Measurements from ENCODE around the gene JMJD4. TPM values are rescaled to one million over a fixed set of nuclear protein-coding genes. Genes with fewer than 3 reads are reported as not detected.

The JMJD4 gene
- total RNA-seq (2013): 11.8 TPM
- polyA plus RNA-seq (10 to 100 TPM in 2 of 3 donors, 1 to 10 TPM in 1; 7.9 to 11.2 (median 11.2) TPM), polyA minus RNA-seq (9.0 and 13.4 TPM in 2 replicates), total RNA-seq (2.5 to 8.6 (median 4.3) reads per million in 11 experiments)

- DNase-seq: peak; percentile 81 to 84 (median 83)
Observed at GRCh38 chr1:227734856-227735538, at the start of gene JMJD4, which contains the start of gene SNAP47. Gene JMJD4 (minus strand): TSS chr1:227735302. CDS start chr1:227735273, 29 bp downstream. Gene SNAP47 (plus strand): TSS chr1:227735435. CDS start chr1:227747737, 12,302 bp downstream.

More at GRCh38 chr1:227734856-227735538, at the start of gene JMJD4, which contains the start of gene SNAP47:
- Histone ChIP-seq H3K9ac (ENCODE audit: insufficient read depth, low read length, poor library complexity, severe bottlenecking) (peak within 1 kb of the TSS; percentile 83), H3K9me3 (replicated peaks in 1 of 2; ENCODE audit: control insufficient read depth in 1 of 2, insufficient read depth in 1 of 2, low read length in 2 of 2) (no peaks in the 10 kb centered on the region), H3K79me2 (ENCODE audit: insufficient read depth, low read length) (peaks cover 28% of the 10 kb centered on the region), H3K27me3 (ENCODE audit: control insufficient read depth in 2 of 2, insufficient read depth in 2 of 2, low read length in 2 of 2) (no peaks in the 10 kb centered on the region), H2AFZ (ENCODE audit: insufficient read depth, low read depth, low read length, poor library complexity, severe bottlenecking) (peak within 1 kb of the TSS; percentile 96), H4K20me1 (ENCODE audit: insufficient read depth, low read length) (peaks cover 8% of the 10 kb centered on the region), H3K4me2 (replicated peaks; ENCODE audit: extremely low read depth, low read length, poor library complexity, severe bottlenecking) (peak within 1 kb of the TSS; percentile 95), H3K4me3 (replicated peaks in 1 of 3; ENCODE audit: low read depth in 2 of 3, low read length in 3 of 3) (peak within 1 kb of the TSS; percentile 61 to 89 (median 71)), H3K4me1 (ENCODE audit: control insufficient read depth in 1 of 2, insufficient read depth in 2 of 2, low read length in 2 of 2) (peaks cover 17 to 26% of the 10 kb centered on the region in 2 donors), H3K36me3 (replicated peaks in 1 of 2; ENCODE audit: control insufficient read depth in 1 of 2, insufficient read depth in 2 of 2, low read length in 2 of 2) (peaks cover 9 to 18% of the 10 kb centered on the region in 2 donors), H3K27ac (ENCODE audit: low read depth in 1 of 2, low read length in 2 of 2) (peak within 1 kb of the TSS in 1 of 2 donors; percentile 76)
- peak within 1 kb of the TSS; percentile 81 to 95 for H3K4me3 Mint-ChIP-seq
- no peak for TF ChIP-seq CTCF (IDR thresholded peaks at IDR 0.05)
- H3K9me3 Mint-ChIP-seq: peaks cover 0 to under 1% (median 0%) of the 10 kb centered on the region in 7 donors
- intact Hi-C loops (cut with micrococcal nuclease): no loop called here
- peaks cover 11 to 23% of the 10 kb centered on the region in 2 donors for H3K36me3 Mint-ChIP-seq
- H3K27ac Mint-ChIP-seq: peak within 1 kb of the TSS in 6 of 7 donors; percentile 42 to 89 (median 78)
- WGBS (ENCODE audit: insufficient coverage): under 1% methylated on average over 81 of the region's 83 CpGs
- peaks cover 0 to 4% (median 0%) of the 10 kb centered on the region in 3 donors for H3K27me3 Mint-ChIP-seq (ENCODE audit: low read depth in 3 of 3)
- peaks cover 20% of the 10 kb centered on the region for H3K4me1 Mint-ChIP-seq

Data from CD14-positive monocyte (primary cell).